ENCODE results near the gene HOXA2. TPM values are rescaled to one million over a fixed set of nuclear protein-coding genes. Genes with fewer than 3 reads are reported as not detected.

The HOXA2 gene
- polyA plus RNA-seq, 1 donor from 2014 or later = not detected

DNA sequence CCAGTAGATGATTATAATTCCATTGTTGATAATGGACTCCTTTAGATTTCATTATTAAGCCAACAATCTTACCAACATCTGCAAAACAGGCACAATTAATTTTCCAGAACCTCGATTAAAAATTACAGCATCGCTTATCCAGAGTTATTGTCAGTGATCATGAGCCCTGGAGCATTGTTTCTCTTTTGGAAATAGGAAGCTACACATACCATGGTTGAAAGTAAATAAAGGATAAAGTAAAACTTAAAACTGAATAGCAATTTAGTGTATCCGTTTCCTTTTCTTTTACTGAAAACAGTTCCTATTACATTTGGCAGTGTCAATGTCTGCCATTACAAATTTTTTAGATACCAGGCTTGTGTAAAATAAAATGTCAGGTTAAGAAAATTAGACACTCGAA, 9.9 kb upstream of the HOXA2 start:
- Mint-ChIP-seq H3K36me3 (peaks cover 2% of the 10 kb centered on the region), H3K4me1 (peaks cover 0 to 1% (median 0%) of the 10 kb centered on the region in 3 donors), H3K4me3 (no peak overlapping the region)

DNA sequence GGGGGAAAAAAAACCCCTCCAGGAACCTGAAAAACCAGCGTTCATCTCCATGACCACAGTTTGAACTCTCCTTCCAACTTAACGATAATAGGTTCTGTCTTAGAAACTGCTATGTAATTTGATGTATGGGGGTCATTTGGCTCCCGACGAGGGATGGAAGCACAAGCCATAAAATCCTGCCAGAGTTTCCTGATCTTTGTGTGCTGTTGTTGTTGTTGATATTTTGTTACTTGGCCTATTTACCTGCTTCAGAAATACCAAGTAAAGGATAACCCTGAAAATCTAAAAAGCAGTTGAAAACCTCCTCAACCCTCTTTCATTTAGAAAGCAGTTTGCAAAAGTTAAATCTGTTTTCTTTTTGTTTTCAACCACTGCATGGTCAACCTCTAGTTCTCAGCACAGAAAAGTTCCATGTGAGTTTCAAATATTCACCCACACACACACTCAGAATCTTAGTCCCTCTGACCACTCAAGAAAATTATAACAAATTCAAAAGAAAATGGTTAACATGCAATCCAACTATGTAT, 9.3 kb upstream of the HOXA2 start:
- H3K9me3 Mint-ChIP-seq = no peaks in the 10 kb centered on the region
- peaks cover 2% of the 10 kb centered on the region for H3K36me3 Mint-ChIP-seq
- H3K4me1 Mint-ChIP-seq = peaks cover 0 to 1% (median 0%) of the 10 kb centered on the region in 3 donors
- peaks cover 2% of the 10 kb centered on the region for H3K27me3 Mint-ChIP-seq
- H3K4me3 Mint-ChIP-seq = no peak overlapping the region
- no peak overlapping the region for H3K27ac Mint-ChIP-seq

More for the DNA sequence above, 9.9 kb upstream of the HOXA2 start:
- no peak overlapping the region for H3K27ac Mint-ChIP-seq
- H3K9me3 Mint-ChIP-seq = no peaks in the 10 kb centered on the region
- H3K27me3 Mint-ChIP-seq = peaks cover 2% of the 10 kb centered on the region

DNA sequence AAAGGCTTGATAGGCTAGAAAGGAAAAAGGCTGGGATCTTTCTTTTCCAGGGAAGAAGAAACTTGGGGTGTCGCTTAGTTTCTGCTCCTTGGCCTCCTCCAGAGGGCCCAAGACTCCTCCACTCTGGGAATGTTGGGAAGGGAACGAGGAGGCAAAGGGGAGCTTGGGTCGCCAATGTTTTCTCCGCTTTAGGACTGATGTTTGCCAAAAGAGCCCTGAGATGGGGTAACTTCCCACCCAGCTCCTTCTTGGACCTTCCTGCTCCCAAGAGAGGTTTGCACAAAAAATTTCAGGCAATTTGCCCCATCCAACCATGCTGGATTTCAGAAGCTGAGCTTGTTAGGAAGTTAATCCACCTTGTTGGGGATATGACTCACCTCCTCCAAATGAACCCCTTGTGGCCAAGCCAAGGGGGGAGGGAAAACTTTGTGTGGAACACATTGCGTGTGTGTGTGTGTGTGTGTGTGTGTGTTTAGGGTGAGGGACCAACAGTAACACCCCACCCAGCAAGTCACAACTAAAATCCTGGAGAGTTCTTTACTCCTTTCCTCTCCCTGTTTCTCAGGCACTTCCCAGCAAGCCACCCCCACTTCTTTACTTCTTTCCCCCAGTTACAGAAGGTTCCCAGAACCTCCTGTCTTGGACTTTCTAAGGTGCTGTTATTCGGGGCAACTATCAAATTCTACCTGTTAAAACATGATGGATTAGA, 8.7 kb upstream of the HOXA2 start:
- peaks cover 2% of the 10 kb centered on the region for H3K27me3 Mint-ChIP-seq
- H3K4me1 Mint-ChIP-seq = peaks cover 0 to 1% (median 0%) of the 10 kb centered on the region in 3 donors
- H3K4me3 Mint-ChIP-seq = no peak overlapping the region
- H3K36me3 Mint-ChIP-seq = peaks cover 2% of the 10 kb centered on the region
- no peaks in the 10 kb centered on the region for H3K9me3 Mint-ChIP-seq
- H3K27ac Mint-ChIP-seq = no peak overlapping the region

DNA sequence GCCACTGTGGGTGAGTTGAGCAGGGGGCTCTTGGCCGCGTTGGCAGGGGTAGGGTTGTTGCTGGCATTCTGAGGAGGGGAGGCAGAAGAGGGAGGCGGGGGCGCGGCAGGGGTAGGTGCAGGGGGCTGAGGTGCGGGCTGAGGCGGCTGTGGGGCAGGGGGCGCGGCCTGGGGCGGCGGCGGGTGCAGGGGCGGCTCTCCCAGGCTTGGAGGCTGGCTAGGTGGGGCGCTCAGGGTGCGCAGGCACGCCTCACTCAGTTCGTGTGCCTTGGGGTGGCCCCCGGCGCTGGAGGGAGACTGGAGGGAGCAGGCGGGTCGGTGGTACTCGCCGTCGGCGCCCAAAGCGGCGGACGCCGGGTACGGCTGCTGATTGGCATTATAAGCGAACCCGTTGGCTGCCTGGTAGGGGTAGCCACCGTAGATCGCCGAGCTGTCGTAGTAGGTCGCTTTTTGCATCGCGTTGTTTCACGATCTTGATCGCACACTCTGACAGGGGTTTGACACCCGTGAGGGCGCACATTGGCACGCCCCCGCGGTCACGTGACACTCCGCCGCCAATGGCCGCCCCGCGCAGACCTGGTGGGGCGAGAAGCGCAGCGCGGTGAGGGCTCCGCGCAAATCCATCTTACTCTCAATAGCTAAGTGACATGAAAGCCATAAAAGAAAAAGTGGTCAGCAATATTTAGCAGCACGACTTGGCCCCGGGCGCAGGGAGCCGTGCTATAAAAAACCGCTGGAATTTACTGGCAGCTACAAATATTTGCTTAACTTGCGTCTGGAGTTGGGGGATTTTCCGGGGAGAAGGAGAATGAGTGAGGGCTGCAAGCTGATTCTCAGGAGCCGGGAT, 7.9 kb upstream of the HOXA2 start:
- H3K9me3 Mint-ChIP-seq = no peaks in the 10 kb centered on the region
- H3K4me1 Mint-ChIP-seq = peaks cover 0 to 1% (median 0%) of the 10 kb centered on the region in 3 donors
- peaks cover under 1% of the 10 kb centered on the region for H3K27me3 Mint-ChIP-seq
- no peak overlapping the region for H3K27ac Mint-ChIP-seq
- no peak overlapping the region for H3K4me3 Mint-ChIP-seq
- H3K36me3 Mint-ChIP-seq = peaks cover 2% of the 10 kb centered on the region

DNA sequence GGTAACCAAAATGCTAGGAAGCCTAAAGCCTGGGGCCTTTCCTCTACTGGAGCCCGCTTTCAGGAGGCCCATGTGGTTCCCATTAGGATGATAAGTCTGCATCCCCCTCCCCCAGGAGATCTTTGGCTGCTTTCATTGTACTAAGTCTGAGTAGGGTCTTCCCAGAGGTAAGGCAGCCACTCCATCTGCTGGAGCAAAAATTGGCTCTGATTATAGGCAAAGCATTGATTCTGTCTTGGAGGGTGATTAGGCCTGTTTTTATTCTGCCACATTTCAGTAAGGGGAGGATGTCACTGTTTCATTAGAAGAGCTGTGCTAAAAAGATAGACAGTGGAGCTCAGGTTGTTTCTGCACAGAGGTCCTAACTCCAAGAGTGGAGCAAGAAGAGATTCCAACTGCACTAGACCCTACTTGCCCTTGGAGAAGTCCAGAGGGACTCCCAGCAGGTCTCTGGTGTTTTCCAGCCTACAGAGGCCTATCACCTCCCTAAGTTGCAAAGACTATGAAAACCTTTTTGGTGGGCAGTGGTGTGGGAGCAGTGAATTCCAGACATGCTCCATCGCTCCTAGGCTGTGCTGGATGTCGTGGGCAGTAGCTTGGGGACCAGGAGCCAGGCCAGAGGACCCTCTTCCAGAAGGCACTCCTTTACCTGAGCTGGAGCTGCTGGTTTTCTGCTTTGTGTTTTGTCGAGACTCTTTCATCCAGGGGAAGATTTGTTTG, 7.1 kb upstream of the HOXA2 start:
- H3K36me3 Mint-ChIP-seq = peaks cover 2% of the 10 kb centered on the region
- no peak overlapping the region for H3K27ac Mint-ChIP-seq
- no peaks in the 10 kb centered on the region for H3K9me3 Mint-ChIP-seq
- peaks cover 0 to 1% (median 0%) of the 10 kb centered on the region in 3 donors for H3K4me1 Mint-ChIP-seq
- H3K27me3 Mint-ChIP-seq = peaks cover 3% of the 10 kb centered on the region
- H3K4me3 Mint-ChIP-seq = no peak overlapping the region

DNA sequence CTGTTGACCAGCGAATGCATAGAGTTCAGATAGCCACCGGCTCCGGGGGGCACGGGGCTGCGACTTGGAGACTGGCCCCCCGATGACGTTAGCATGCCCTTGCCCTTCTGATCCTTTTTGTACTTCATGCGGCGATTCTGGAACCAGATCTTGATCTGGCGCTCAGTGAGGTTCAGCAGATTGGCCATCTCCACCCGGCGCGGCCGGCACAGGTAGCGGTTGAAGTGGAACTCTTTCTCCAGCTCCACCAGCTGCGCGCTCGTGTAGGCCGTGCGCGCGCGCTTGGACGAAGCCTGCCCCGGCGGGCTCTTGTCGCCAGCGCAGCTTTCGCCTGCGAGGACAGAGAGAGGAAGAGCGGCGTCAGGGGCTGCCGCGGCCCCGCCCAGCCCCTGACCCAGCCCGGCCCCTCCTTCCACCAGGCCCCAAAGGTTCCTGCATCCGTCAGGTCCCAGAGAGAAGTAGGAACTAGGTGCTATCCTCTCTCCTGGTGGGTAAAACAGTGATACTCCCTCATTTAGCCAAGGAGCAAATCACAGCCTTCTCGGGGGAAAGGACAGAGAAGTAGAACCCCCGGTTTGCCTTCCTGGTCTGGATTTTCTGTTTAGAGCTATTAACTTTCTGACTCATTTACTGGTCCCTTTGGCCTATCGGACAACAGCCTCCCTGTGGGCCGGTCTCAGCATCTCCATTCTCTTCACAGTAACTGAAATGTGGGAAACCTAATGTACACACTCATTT, 6.1 kb upstream of the HOXA2 start:
- Mint-ChIP-seq H3K9me3 (no peaks in the 10 kb centered on the region), H3K27me3 (peaks cover 12% of the 10 kb centered on the region), H3K4me1 (peaks cover 1 to 4% (median 4%) of the 10 kb centered on the region in 3 donors), H3K27ac (no peak overlapping the region), H3K4me3 (no peak overlapping the region), H3K36me3 (peaks cover 2% of the 10 kb centered on the region)

DNA sequence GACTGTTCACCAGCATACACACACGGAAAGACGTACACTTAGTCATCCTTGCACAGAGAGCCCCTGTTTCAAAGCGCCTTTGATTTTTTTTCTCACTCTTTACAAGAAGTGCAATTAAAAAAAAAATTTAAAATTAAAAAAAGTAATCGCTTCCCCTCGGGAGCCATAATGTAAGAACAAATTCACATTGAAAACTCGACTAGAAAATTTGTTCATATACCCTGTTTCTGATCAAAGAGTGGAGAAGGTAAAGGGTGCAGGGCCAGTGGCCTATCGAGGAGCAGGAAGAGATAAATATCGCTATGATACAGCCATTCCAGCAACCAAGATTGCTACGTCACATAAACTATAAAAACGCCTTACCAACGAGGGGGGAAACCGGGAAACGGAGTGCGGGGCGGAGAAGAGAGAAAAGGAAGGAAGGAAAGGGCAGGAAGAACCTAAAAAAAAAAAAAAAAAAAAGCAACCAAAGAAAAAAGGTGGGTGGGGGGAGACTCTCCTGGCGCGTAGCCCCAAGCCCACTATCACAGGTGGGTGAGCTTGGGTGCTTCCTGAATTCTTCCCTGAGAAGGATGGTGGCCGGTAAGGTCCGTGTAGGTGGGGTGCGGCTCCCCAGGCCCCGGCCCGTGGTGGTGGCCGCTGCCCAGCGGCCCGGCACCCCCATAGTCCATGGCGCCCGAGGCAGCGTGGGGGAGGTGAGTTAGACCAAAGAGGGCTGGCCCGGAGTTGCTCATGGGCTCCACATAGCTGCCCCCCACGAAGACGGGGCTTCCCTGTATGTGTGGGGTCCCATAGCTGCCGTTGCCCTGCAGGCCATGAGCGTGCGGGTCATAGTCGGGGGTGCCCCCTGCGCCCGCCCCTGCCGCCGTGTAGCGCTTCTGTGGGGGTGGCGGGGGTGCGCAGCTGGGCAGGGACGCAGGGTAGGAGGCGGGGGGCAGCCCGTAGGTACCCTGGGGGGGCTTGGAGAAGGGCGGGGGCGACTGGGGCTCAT, 5.2 kb upstream of the HOXA2 start:
- Mint-ChIP-seq H3K9me3 (no peaks in the 10 kb centered on the region), H3K27me3 (peaks cover 21% of the 10 kb centered on the region), H3K4me3 (no peak overlapping the region), H3K36me3 (peaks cover 2% of the 10 kb centered on the region), H3K27ac (no peak overlapping the region), H3K4me1 (peaks cover 1 to 9% (median 6%) of the 10 kb centered on the region in 3 donors)

DNA sequence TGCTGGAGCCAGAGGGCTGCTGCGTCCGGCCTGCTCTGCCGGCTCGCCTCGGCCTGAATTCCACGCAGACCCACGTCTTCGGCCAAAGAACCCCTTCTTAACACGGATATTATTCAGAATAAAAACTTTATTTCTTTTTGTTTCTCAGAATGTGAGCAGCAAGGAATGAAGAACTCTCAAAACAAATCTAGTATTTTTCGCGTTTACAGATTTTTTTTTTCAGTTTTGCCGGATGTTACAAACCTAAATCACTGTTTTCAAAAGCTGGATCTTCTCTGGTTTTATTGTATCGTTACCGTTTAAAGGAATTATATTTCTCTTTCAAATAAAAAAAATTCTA, 4.4 kb upstream of the HOXA2 start:
- H3K4me3 Mint-ChIP-seq = no peak overlapping the region
- H3K27me3 Mint-ChIP-seq = peaks cover 27% of the 10 kb centered on the region
- H3K27ac Mint-ChIP-seq = no peak overlapping the region
- peaks cover 2% of the 10 kb centered on the region for H3K36me3 Mint-ChIP-seq
- no peaks in the 10 kb centered on the region for H3K9me3 Mint-ChIP-seq
- peaks cover 1 to 15% (median 12%) of the 10 kb centered on the region in 3 donors for H3K4me1 Mint-ChIP-seq

DNA sequence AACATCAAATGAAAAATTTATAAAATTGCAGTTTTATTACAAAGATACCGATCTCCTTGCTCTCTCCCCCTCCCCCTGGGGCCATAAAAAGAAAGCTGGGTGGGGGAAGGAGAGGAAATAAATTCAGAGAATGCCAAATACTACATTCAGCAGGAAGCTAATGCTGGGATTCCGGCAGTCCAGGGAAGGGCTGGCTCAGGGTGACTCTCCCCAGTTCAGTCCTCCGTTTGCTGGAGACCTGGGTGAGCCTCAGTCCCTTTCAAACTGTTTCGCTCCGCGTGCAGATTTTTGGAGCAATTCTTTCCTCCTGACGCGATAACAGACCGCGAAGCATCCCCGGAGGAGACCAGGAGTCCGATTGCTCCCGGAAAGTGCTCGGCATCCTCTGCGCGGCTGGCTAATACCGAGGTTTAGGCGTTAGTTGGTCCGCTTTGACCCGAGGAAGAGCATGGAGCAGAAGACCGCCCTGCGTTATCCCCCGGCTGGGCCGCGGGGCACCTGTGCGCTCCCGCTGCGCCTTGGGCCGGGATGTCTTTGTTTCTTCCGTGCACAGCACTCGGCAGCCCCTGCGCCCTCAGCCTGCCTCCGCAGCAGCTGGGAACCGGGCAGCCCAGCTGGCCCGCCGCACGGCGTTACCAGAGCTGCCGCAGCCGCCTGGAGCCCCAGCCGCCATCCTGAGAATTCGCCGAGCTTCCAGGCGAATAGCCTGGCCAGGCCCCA, 3.9 kb upstream of the HOXA2 start:
- no peak overlapping the region for H3K4me3 Mint-ChIP-seq
- peaks cover 2% of the 10 kb centered on the region for H3K36me3 Mint-ChIP-seq
- H3K27ac Mint-ChIP-seq = no peak overlapping the region
- H3K9me3 Mint-ChIP-seq = no peaks in the 10 kb centered on the region
- H3K4me1 Mint-ChIP-seq = peaks cover 5 to 19% (median 12%) of the 10 kb centered on the region in 3 donors
- H3K27me3 Mint-ChIP-seq = peaks cover 31% of the 10 kb centered on the region

DNA sequence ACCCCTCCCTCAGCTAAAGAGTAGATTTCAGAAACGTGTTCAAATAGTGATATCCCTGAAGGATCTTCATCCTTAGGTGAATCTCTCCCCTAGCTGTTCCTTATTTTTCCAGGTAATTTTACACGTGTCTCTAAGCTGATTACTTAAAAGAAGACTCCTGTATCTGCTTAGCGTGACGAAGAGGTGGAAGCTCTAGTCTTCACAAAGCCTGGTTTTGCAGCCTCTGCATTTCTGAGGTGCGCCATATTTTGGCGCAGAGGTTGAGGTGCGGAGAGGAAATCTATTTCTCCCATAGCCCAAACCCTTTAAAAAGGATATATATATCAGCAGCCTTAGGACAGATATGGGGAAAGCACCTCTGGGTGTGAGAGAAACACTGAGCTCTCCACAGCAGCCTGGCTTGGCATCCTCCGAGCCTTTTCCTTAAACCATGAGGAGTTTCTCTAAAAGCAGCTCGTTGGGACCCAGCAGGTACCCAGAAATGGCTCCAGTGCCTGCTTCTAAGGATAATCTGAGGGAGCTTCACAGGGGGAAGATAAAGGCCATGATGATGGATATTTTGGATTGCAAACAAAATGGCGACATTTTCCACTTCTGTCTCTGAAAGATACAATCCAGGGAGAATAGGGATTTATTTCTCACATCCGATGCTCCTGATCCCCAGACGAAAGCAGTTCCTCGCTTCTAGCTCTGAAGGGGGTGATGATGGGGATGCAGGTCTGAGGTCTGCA, 3.0 kb upstream of the HOXA2 start:
- Mint-ChIP-seq H3K4me1 (peaks cover 5 to 19% (median 12%) of the 10 kb centered on the region in 3 donors), H3K27ac (no peak overlapping the region), H3K9me3 (no peaks in the 10 kb centered on the region), H3K36me3 (peaks cover 5% of the 10 kb centered on the region), H3K4me3 (no peak overlapping the region), H3K27me3 (peaks cover 37% of the 10 kb centered on the region)

DNA sequence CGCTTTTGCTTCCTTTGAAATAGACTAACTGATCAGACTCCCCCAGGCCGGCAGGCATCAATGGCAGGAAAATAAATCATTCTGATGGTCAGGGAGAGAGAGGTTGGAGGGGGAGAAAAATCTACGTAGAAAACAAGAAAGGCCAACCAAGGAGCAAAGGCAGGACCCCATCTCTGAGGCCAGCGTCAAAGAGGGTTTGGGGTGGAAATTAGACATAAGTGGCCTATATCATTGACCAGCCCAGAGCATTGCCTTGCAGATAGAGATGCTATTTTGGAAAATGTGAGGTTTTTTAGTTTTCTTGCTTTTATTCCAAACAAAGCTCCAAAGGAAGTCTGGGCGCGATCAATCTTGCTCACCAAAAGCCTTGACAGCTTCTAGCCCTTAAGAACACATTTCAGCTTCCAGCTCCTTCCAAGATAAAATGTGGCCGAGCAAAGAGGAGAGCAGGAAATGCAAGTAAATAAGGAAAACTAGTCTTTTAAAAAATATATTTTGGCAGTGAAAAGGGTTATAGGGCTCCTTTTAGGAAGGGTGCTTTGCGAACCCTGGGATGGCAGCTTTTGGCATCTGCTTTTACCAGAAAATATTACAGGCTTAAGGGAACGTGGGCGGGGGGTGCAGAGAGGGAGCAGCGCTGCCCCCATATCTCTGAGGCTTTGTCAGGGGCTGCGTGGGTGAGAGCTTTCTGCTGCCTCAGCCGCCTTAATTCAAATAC, 2.0 kb upstream of the HOXA2 start:
- H3K4me1 Mint-ChIP-seq = peaks cover 5 to 19% (median 16%) of the 10 kb centered on the region in 3 donors
- peaks cover 39% of the 10 kb centered on the region for H3K27me3 Mint-ChIP-seq
- no peak overlapping the region for H3K4me3 Mint-ChIP-seq
- H3K9me3 Mint-ChIP-seq = no peaks in the 10 kb centered on the region
- H3K36me3 Mint-ChIP-seq = peaks cover 9% of the 10 kb centered on the region
- no peak overlapping the region for H3K27ac Mint-ChIP-seq
